Subcutaneous abdominal adipose tissue (tissue), 5 donors: ENCODE measurements around the gene NTSR2.
A peak's percentile ranks its signal among the peaks of the same experiment; 100 is the strongest.

Experiments used
- H3K27ac ChIP-seq: one replicate; pipeline ENCODE4 v1.7.0; 2013; ENCODE audit warnings: low read depth, mild to moderate bottlenecking, inconsistent platforms, low read length, moderate library complexity
- H3K27me3 ChIP-seq, 5 donors: one replicate each; pipeline ENCODE4 v1.7.0; 2013; ENCODE audit warnings: low read length in 5 of 5, inconsistent platforms in 1 of 5; ENCODE audit not compliant: control insufficient read depth in 5 of 5, insufficient read depth in 4 of 5
- H3K36me3 ChIP-seq, 5 donors: one replicate each; pipeline ENCODE4 v1.7.0; 2013; ENCODE audit warnings: low read length in 5 of 5; ENCODE audit not compliant: control insufficient read depth in 5 of 5, insufficient read depth in 5 of 5
- H3K4me1 ChIP-seq, 5 donors: one replicate each; pipeline ENCODE4 v1.7.0; 2013; ENCODE audit warnings: low read length in 5 of 5, mild to moderate bottlenecking in 3 of 5, moderate library complexity in 1 of 5; ENCODE audit not compliant: control insufficient read depth in 5 of 5, insufficient read depth in 5 of 5
- H3K4me3 ChIP-seq, 5 donors: one replicate each; pipeline ENCODE4 v1.7.0; 2013; ENCODE audit warnings: low read length in 5 of 5, low read depth in 1 of 5
- H3K9ac ChIP-seq, 5 donors: one replicate each; pipeline ENCODE4 v1.7.0; 2013; ENCODE audit warnings: low read length in 5 of 5, mild to moderate bottlenecking in 4 of 5, moderate library complexity in 3 of 5
- H3K9me3 ChIP-seq, 5 donors: one replicate each; pipeline ENCODE4 v1.7.0; 2013; ENCODE audit warnings: low read length in 5 of 5; ENCODE audit not compliant: control insufficient read depth in 5 of 5
- donor health status: healthy.
- donor health status: healthy.
- donor health status: healthy.
- donor health status: healthy.
- donor health status: healthy.

NTSR2 gene

GRCh38 chr2:11711354-11711716 is 41.3 kb upstream of the NTSR2 start:
- H3K9ac ChIP-seq: no peak overlapping the region
- H3K27me3 ChIP-seq: no peaks in the 10 kb centered on the region
- H3K36me3 ChIP-seq: no peaks in the 10 kb centered on the region
- H3K4me1 ChIP-seq: peaks cover 4 to 31% (median 17%) of the 10 kb centered on the region in 5 donors
- no peaks in the 10 kb centered on the region for H3K9me3 ChIP-seq
- peak overlapping the region; percentile 56 for H3K27ac ChIP-seq
- no peak overlapping the region for H3K4me3 ChIP-seq

GRCh38 chr2:11710632-11711353 is 40.8 kb upstream of the NTSR2 start:
- peak overlapping the region; percentile 56 for H3K27ac ChIP-seq
- no peak overlapping the region for H3K4me3 ChIP-seq
- H3K27me3 ChIP-seq: no peaks in the 10 kb centered on the region
- peaks cover under 1 to 25% (median 12%) of the 10 kb centered on the region in 5 donors for H3K4me1 ChIP-seq
- H3K36me3 ChIP-seq: no peaks in the 10 kb centered on the region
- no peak overlapping the region for H3K9ac ChIP-seq
- no peaks in the 10 kb centered on the region for H3K9me3 ChIP-seq

GRCh38 chr2:11710210-11710609 is 40.2 kb upstream of the NTSR2 start:
- peaks cover 0 to 25% (median 12%) of the 10 kb centered on the region in 5 donors for H3K4me1 ChIP-seq
- no peak overlapping the region for H3K4me3 ChIP-seq
- H3K9ac ChIP-seq: no peak overlapping the region
- no peaks in the 10 kb centered on the region for H3K36me3 ChIP-seq
- peak overlapping the region; percentile 38 for H3K27ac ChIP-seq
- H3K27me3 ChIP-seq: no peaks in the 10 kb centered on the region
- H3K9me3 ChIP-seq: no peaks in the 10 kb centered on the region

- H3K9me3 ChIP-seq: no peaks in the 10 kb centered on the region
- H3K27ac ChIP-seq: peak overlapping the region; percentile 38
- no peak overlapping the region for H3K9ac ChIP-seq
- no peak overlapping the region for H3K4me3 ChIP-seq
- peaks cover 0 to 25% (median 12%) of the 10 kb centered on the region in 5 donors for H3K4me1 ChIP-seq
- no peaks in the 10 kb centered on the region for H3K36me3 ChIP-seq
- H3K27me3 ChIP-seq: no peaks in the 10 kb centered on the region
Observed at GRCh38 chr2:11709293-11709692, 39.3 kb upstream of the NTSR2 start.

- Histone ChIP-seq H3K27me3 (no peaks in the 10 kb centered on the region), H3K4me3 (no peak overlapping the region), H3K9me3 (no peaks in the 10 kb centered on the region), H3K27ac (no peak overlapping the region), H3K36me3 (no peaks in the 10 kb centered on the region), H3K4me1 (peaks cover 0 to 25% (median 12%) of the 10 kb centered on the region in 5 donors), H3K9ac (no peak overlapping the region)
Observed at GRCh38 chr2:11708106-11708505, 38.1 kb upstream of the NTSR2 start.

GRCh38 chr2:11705711-11706110 is 35.7 kb upstream of the NTSR2 start:
- Histone ChIP-seq H3K36me3 (no peaks in the 10 kb centered on the region), H3K27ac (no peak overlapping the region), H3K4me3 (no peak overlapping the region), H3K27me3 (no peaks in the 10 kb centered on the region), H3K9ac (no peak overlapping the region), H3K9me3 (no peaks in the 10 kb centered on the region), H3K4me1 (peaks cover 0 to 13% (median 9%) of the 10 kb centered on the region in 5 donors)

- no peak overlapping the region for H3K9ac ChIP-seq
- H3K4me3 ChIP-seq: no peak overlapping the region
- no peaks in the 10 kb centered on the region for H3K9me3 ChIP-seq
- H3K27me3 ChIP-seq: no peaks in the 10 kb centered on the region
- peaks cover 0 to 11% (median 8%) of the 10 kb centered on the region in 5 donors for H3K4me1 ChIP-seq
- no peaks in the 10 kb centered on the region for H3K36me3 ChIP-seq
- H3K27ac ChIP-seq: no peak overlapping the region
Observed at GRCh38 chr2:11705063-11705462, 35.1 kb upstream of the NTSR2 start.

GRCh38 chr2:11703700-11704099 is 33.7 kb upstream of the NTSR2 start:
- Histone ChIP-seq H3K4me3 (no peak overlapping the region), H3K9ac (no peak overlapping the region), H3K27ac (no peak overlapping the region), H3K27me3 (no peaks in the 10 kb centered on the region), H3K4me1 (peaks cover 0 to 12% (median 11%) of the 10 kb centered on the region in 5 donors), H3K36me3 (no peaks in the 10 kb centered on the region), H3K9me3 (no peaks in the 10 kb centered on the region)

GRCh38 chr2:11702946-11703345 is 33.0 kb upstream of the NTSR2 start:
- no peak overlapping the region for H3K27ac ChIP-seq

GRCh38 chr2:11701751-11702301 is 31.8 kb upstream of the NTSR2 start:
- Histone ChIP-seq H3K9me3 (no peaks in the 10 kb centered on the region), H3K27ac (no peak overlapping the region), H3K4me1 (peaks cover 0 to 27% (median 20%) of the 10 kb centered on the region in 5 donors), H3K27me3 (no peaks in the 10 kb centered on the region), H3K4me3 (no peak overlapping the region), H3K9ac (no peak overlapping the region), H3K36me3 (no peaks in the 10 kb centered on the region)

More at GRCh38 chr2:11702946-11703345, 33.0 kb upstream of the NTSR2 start:
- H3K9ac ChIP-seq: no peak overlapping the region
- peaks cover 0 to 17% (median 13%) of the 10 kb centered on the region in 5 donors for H3K4me1 ChIP-seq
- H3K36me3 ChIP-seq: no peaks in the 10 kb centered on the region
- H3K27me3 ChIP-seq: no peaks in the 10 kb centered on the region
- no peak overlapping the region for H3K4me3 ChIP-seq
- H3K9me3 ChIP-seq: no peaks in the 10 kb centered on the region
